Ectodermal cell (in vitro differentiated cells): ENCODE results near the gene CISTR.

Experiments used
- H3K27ac ChIP-seq: 2 replicates; pipeline ENCODE4 v1.7.0; 2013; ENCODE audit warnings: mild to moderate bottlenecking, low read depth, low read length; ENCODE audit not compliant: insufficient read depth, poor library complexity, severe bottlenecking
- H3K27me3 ChIP-seq: 2 replicates; pipeline ENCODE4 v1.7.0; 2013; ENCODE audit warnings: mild to moderate bottlenecking, low read length; ENCODE audit not compliant: insufficient read depth, control insufficient read depth, poor library complexity, severe bottlenecking
- H3K36me3 ChIP-seq: one replicate; pipeline ENCODE4 v1.7.0; 2013; ENCODE audit warnings: low read length; ENCODE audit not compliant: control insufficient read depth, insufficient read depth
- H3K4me1 ChIP-seq: one replicate; pipeline ENCODE4 v1.7.0; 2013; ENCODE audit warnings: low read length; ENCODE audit not compliant: control insufficient read depth, insufficient read depth
- H3K4me3 ChIP-seq: 2 replicates; pipeline ENCODE4 v1.7.0; 2013; ENCODE audit warnings: low read depth, low read length, control low read depth; ENCODE audit not compliant: insufficient read depth
- H3K9me3 ChIP-seq: 2 replicates; pipeline ENCODE4 v1.7.0; 2013; ENCODE audit warnings: mild to moderate bottlenecking, low read length, moderate library complexity; ENCODE audit not compliant: control insufficient read depth
- WGBS, 2 experiments: methylation state at CpG; one replicate each; pipeline ENCODE4 v1.1.7; 2013; ENCODE audit warnings: missing lambda C conversion rate in 2 of 2; 5-methylcytosine and 5-hydroxymethylcytosine counted together

CISTR gene

DNA sequence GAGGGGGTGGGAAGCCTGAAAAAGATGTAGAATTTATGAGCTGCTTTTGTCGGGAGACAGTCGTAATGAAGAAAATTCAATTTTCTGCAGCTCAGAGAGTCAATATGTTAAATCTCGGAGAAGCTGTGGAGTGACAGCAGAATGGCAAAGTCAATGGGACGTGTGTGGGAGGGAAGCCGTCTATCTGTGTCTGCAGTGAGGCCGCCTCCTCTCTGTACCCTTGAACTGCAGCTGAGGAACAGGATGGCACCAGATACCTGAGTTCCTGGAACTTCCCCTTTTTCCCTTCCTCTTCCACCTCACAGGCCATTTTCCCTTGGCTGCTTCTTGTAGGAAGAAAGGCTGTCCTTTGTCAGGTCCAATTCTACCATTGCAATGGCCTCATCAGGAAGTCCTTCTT lies 15.2 kb downstream of the CISTR start:
- no peak overlapping the region for H3K27ac ChIP-seq
- H3K27me3 ChIP-seq, result peaks cover 85% of the 10 kb centered on the region
- H3K36me3 ChIP-seq, result no peaks in the 10 kb centered on the region
- H3K9me3 ChIP-seq, result no peaks in the 10 kb centered on the region
- H3K4me3 ChIP-seq, result no peak overlapping the region
- WGBS, 2 experiments, result 91% methylated on average over 6 of the region's 6 CpGs
- peaks cover 25% of the 10 kb centered on the region for H3K4me1 ChIP-seq

- Histone ChIP-seq H3K27me3 (peaks cover 75% of the 10 kb centered on the region), H3K9me3 (no peaks in the 10 kb centered on the region), H3K36me3 (no peaks in the 10 kb centered on the region), H3K4me3 (no peak overlapping the region), H3K4me1 (peaks cover 25% of the 10 kb centered on the region), H3K27ac (no peak overlapping the region)
- 75 to 87% methylated on average over 2 of the region's 2 CpGs for WGBS, 2 experiments
Observed at GRCh38 chr12:53735556-53735955, 16.2 kb downstream of the CISTR start.

DNA sequence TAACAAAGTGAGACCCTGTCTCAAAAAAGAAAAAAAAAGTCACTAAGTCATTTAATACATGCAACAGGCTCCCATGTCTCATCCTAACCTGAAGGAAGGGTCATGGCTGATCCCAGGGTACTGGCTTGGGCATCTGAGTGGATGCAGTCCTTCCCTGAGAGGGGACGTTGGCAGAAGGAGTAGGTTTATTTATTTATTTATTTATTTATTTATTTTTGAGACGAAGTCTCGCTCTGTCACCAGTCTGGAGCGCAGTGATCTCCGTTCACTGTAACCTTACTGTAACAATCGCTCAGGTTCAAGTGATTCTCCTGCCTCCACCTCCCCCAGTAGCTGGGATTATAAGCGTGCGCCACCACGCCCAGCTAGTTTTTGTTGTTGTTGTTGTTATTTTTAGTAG lies 17.4 kb downstream of the CISTR start:
- Histone ChIP-seq H3K4me1 (peaks cover 23% of the 10 kb centered on the region), H3K27me3 (peaks cover 63% of the 10 kb centered on the region), H3K36me3 (no peaks in the 10 kb centered on the region), H3K27ac (no peak overlapping the region), H3K4me3 (no peak overlapping the region), H3K9me3 (no peaks in the 10 kb centered on the region)
- WGBS, 2 experiments, result 95 to 97% methylated on average over 8 to 9 of the region's 9 CpGs

- Histone ChIP-seq H3K4me1 (peaks cover 16% of the 10 kb centered on the region), H3K9me3 (no peaks in the 10 kb centered on the region), H3K27ac (no peak overlapping the region), H3K27me3 (peaks cover 57% of the 10 kb centered on the region), H3K4me3 (no peak overlapping the region), H3K36me3 (no peaks in the 10 kb centered on the region)
- WGBS, 2 experiments, result 73 to 79% methylated on average over 5 of the region's 5 CpGs
Observed at GRCh38 chr12:53733807-53734200, 18.0 kb downstream of the CISTR start.

DNA sequence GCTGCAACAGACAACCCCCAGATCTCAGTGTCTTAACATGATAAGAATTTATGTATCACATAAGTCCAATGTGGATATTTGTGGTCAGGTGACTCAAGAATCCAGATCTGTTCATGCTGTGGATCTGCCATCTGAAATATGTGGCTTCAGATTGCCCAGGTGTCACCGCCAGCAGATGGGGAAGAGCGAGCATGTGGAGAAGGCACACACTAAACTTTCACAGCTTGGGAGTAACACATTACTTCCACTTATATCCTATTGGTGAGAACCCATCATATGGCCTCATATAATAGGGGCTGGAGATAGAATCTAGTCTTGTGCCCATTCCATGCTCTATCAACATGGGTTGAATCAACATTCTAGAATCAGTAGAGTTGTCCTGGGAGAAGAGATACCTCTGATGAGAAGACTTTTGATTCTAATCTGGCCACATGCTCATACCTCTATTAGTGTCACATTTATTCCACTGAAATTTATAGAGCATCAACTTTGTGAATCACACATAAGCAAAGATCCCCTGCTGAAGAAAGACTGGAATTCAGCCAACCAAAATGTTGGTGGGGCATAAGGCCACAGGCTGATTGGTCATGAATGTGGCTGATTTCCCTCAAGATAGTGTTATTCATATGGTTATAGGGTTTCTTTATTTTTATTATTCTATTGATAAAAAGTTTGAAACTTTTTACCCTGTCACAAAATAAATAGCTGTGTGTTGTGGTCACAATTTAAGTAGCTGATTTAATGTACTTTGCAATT lies 18.6 kb downstream of the CISTR start:
- Histone ChIP-seq H3K27me3 (peaks cover 51% of the 10 kb centered on the region), H3K9me3 (no peaks in the 10 kb centered on the region), H3K27ac (no peak overlapping the region), H3K4me3 (no peak overlapping the region), H3K4me1 (peaks cover 11% of the 10 kb centered on the region), H3K36me3 (no peaks in the 10 kb centered on the region)
- WGBS, 2 experiments, result 84 to 97% methylated on average over 2 of the region's 2 CpGs

GRCh38 chr12:53729644-53730043 lies 22.1 kb downstream of the CISTR start:
- peaks cover 15% of the 10 kb centered on the region for H3K27me3 ChIP-seq
- no peaks in the 10 kb centered on the region for H3K9me3 ChIP-seq
- H3K36me3 ChIP-seq, result no peaks in the 10 kb centered on the region
- peaks cover 8% of the 10 kb centered on the region for H3K4me1 ChIP-seq
- no peak overlapping the region for H3K27ac ChIP-seq
- no peak overlapping the region for H3K4me3 ChIP-seq

DNA sequence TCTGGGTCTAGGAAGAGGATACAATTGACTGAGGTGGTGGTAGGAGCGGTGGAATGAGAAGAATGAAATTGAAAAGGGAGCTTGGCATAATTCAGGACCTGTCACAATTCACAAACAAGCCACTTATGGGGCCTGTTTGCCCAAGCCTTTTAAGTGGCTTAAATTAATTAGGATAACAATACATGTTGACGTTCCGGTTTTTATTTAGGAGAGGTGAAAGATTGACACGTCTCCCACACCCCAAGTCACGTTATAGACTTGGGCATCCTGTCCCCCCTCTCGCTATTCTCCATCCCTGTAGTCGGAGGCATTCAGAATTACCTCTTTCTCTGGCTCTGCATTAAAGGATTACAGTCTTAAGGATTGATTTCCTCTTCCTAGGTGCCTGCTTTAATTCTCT lies 23.6 kb downstream of the CISTR start:
- 15 to 23% methylated on average over 7 of the region's 7 CpGs for WGBS, 2 experiments
- Histone ChIP-seq H3K27ac (peak overlapping the region; percentile 61), H3K9me3 (no peaks in the 10 kb centered on the region), H3K4me1 (peaks cover 8% of the 10 kb centered on the region), H3K36me3 (no peaks in the 10 kb centered on the region), H3K4me3 (peak overlapping the region; percentile 82), H3K27me3 (peaks cover 3% of the 10 kb centered on the region)

DNA sequence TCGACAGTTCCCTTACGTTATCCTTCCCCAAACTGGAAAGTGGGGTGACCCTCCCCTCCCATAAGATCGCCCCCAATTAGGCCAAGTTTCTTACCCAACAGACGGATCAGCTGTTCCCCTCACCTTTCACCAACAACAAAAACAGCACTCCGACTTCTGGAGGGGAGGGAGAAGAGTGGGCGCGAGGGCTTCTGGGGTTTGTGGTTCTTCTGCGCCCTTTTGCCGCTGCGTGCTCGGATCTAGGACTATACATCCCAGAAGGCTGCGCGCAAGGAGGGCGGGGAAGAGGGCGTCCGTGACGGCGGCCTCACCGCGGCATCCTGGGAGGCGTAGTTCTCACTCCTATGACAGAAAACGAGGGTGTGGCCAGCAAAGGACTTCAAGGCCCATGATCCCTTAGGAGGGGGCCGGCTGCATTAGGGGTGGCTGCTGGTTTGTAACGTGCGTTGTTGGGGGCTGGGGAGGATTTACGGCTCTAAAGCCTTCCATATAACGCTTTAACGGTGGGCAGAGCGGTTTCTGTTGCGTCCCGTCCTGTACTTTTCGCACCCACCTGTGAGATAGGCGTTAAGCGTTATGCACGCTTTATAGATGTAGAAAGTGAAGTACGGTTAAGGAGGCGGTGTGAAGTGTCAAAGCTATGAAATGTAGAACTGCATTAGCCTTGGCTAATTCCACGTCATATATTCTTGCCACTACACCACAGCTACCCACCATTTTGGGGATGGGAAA lies 24.3 kb downstream of the CISTR start, which contains the start of gene CALCOCO1:
CALCOCO1 (minus strand) TSS at position 143 of the 732 bp plus-strand sequence. CDS start 2,210 bp downstream, outside the sequence.
- no peaks in the 10 kb centered on the region for H3K27me3 ChIP-seq
- H3K9me3 ChIP-seq, result no peaks in the 10 kb centered on the region
- WGBS, 2 experiments, result 1% methylated on average over 37 to 38 of the region's 38 CpGs
- peak within 1 kb of the TSS; percentile 82 for H3K4me3 ChIP-seq
- peak within 1 kb of the TSS; percentile 61 for H3K27ac ChIP-seq
- no peaks in the 10 kb centered on the region for H3K36me3 ChIP-seq
- H3K4me1 ChIP-seq, result peaks cover 8% of the 10 kb centered on the region

- Histone ChIP-seq H3K27me3 (no peaks in the 10 kb centered on the region), H3K27ac (no peak overlapping the region)
- 5 to 7% methylated on average over 15 of the region's 15 CpGs for WGBS, 2 experiments
Observed at GRCh38 chr12:53726946-53727309, 24.9 kb downstream of the CISTR start.

DNA sequence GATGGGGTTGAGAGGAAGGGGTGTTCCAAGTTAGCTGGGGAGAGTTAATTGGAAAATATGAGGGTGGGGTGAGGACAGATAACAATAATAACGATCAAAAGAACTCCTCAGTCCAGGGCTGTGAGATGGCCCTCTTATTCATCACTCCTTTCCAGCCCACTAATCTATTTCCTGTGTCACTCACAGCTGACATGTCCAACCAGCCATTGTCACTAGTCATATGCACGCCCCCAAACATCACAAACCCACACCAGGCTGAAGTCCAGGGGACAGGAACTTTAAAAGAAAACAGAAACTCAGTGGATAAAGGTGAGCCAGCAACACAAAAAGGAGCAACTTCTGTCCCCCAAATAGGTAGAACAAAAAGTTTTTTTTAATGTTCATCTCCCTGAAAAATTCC lies 25.4 kb downstream of the CISTR start:
- H3K27me3 ChIP-seq, result no peaks in the 10 kb centered on the region
- H3K27ac ChIP-seq, result no peak overlapping the region
- no peaks in the 10 kb centered on the region for H3K9me3 ChIP-seq
- WGBS, 2 experiments, result 45 to 81% methylated on average over 2 of the region's 2 CpGs
- no peaks in the 10 kb centered on the region for H3K36me3 ChIP-seq
- H3K4me1 ChIP-seq, result peaks cover 8% of the 10 kb centered on the region
- peak overlapping the region; percentile 82 for H3K4me3 ChIP-seq

More at GRCh38 chr12:53726946-53727309, 24.9 kb downstream of the CISTR start:
- H3K4me1 ChIP-seq, result peaks cover 8% of the 10 kb centered on the region
- H3K4me3 ChIP-seq, result peak overlapping the region; percentile 82
- H3K36me3 ChIP-seq, result no peaks in the 10 kb centered on the region
- no peaks in the 10 kb centered on the region for H3K9me3 ChIP-seq
